Liver (tissue), 9 donors: ENCODE measurements around the gene RALB. TPM values are rescaled to one million over a fixed set of nuclear protein-coding genes. Genes with fewer than 3 reads are reported as not detected.

Source experiments
- DNase-seq: peaks from one replicate; pipeline ENCODE4 v3.0.0-alpha.2; 2017; ENCODE audit warnings: low spot score
- H3K27ac ChIP-seq, 2 donors: one replicate each; pipeline ENCODE4 v1.7.0; 2013; ENCODE audit warnings: inconsistent platforms in 2 of 2, low read length in 2 of 2, control low read depth in 1 of 2, low read depth in 1 of 2, mild to moderate bottlenecking in 1 of 2
- H3K27me3 ChIP-seq, 4 donors: one replicate each; pipeline versions ENCODE4 v1.6.1 to v1.7.0; 2013; ENCODE audit warnings: low read length in 3 of 4, inconsistent platforms in 1 of 4, mild to moderate bottlenecking in 1 of 4, moderate library complexity in 1 of 4; ENCODE audit not compliant: control insufficient read depth in 4 of 4, insufficient read depth in 4 of 4
- H3K36me3 ChIP-seq, 4 donors: one replicate each; pipeline versions ENCODE4 v1.6.1 to v1.7.0; 2013; ENCODE audit warnings: low read length in 3 of 4, mild to moderate bottlenecking in 3 of 4, low read depth in 1 of 4, moderate library complexity in 1 of 4; ENCODE audit not compliant: control insufficient read depth in 4 of 4, insufficient read depth in 3 of 4
- H3K4me1 ChIP-seq, 4 donors: one replicate each; pipeline versions ENCODE4 v1.6.1 to v1.7.0; 2013; ENCODE audit warnings: low read length in 3 of 4, mild to moderate bottlenecking in 3 of 4, moderate library complexity in 1 of 4; ENCODE audit not compliant: control insufficient read depth in 4 of 4, insufficient read depth in 4 of 4
- H3K4me3 ChIP-seq, 3 donors: one replicate each; pipeline versions ENCODE4 v1.6.1 to v1.7.0; 2013; ENCODE audit warnings: low read length in 3 of 3, control low read depth in 1 of 3, low read depth in 1 of 3, mild to moderate bottlenecking in 1 of 3
- H3K9ac ChIP-seq, 2 donors: one replicate each; pipeline ENCODE4 v1.7.0; 2013; ENCODE audit warnings: low read length in 2 of 2, mild to moderate bottlenecking in 2 of 2, moderate library complexity in 2 of 2, control low read depth in 1 of 2, low read depth in 1 of 2
- H3K9me3 ChIP-seq, 4 donors: one replicate each; pipeline versions ENCODE4 v1.6.1 to v1.7.0; 2013; ENCODE audit warnings: low read length in 3 of 4; ENCODE audit not compliant: control insufficient read depth in 4 of 4
- EGR1 ChIP-seq, 2 donors: IDR thresholded peaks; 2 replicates each; pipeline ENCODE4 v1.6.1; 2016 to 2018; ENCODE audit warnings: antibody characterized with exemption in 2 of 2, low read depth in 2 of 2
- FOXA1 ChIP-seq: IDR thresholded peaks from 2 replicates; pipeline ENCODE4 v1.6.1; 2016; ENCODE audit warnings: antibody characterized with exemption
- FOXA2 ChIP-seq: IDR thresholded peaks from 2 replicates; pipeline ENCODE4 v1.6.1; 2016; ENCODE audit warnings: antibody characterized with exemption
- GABPA ChIP-seq, 2 donors: IDR thresholded peaks in 1 of 2; conservative IDR thresholded peaks in 1 of 2; 2 replicates each; pipeline ENCODE4 v1.6.1; 2016; ENCODE audit warnings: antibody characterized with exemption in 2 of 2, mild to moderate bottlenecking in 1 of 2, moderate library complexity in 1 of 2
- HNF4A ChIP-seq, 2 donors: conservative IDR thresholded peaks; 2 replicates each; pipeline ENCODE4 v1.6.1; 2016; ENCODE audit warnings: antibody characterized with exemption in 2 of 2, mild to moderate bottlenecking in 2 of 2
- HNF4G ChIP-seq: IDR thresholded peaks from 2 replicates; pipeline ENCODE4 v1.6.1; 2016; ENCODE audit warnings: antibody characterized with exemption
- NR2F2 ChIP-seq: IDR thresholded peaks from 2 replicates; pipeline ENCODE4 v1.6.1; 2016; ENCODE audit warnings: antibody characterized with exemption
- REST ChIP-seq: IDR thresholded peaks from 2 replicates; pipeline ENCODE4 v1.6.1; 2016; ENCODE audit warnings: antibody characterized with exemption, mild to moderate bottlenecking
- RXRA ChIP-seq, 2 donors: IDR thresholded peaks; 2 replicates each; pipeline ENCODE4 v1.6.1; 2017 to 2018; ENCODE audit warnings: antibody characterized with exemption in 2 of 2, mild to moderate bottlenecking in 1 of 2
- SP1 ChIP-seq: IDR thresholded peaks from 2 replicates; pipeline ENCODE4 v1.6.1; 2018; ENCODE audit warnings: antibody characterized with exemption, mild to moderate bottlenecking
- TAF1 ChIP-seq: conservative IDR thresholded peaks from 2 replicates; pipeline ENCODE4 v1.6.1; 2016; ENCODE audit warnings: antibody characterized with exemption, mild to moderate bottlenecking
- YY1 ChIP-seq: IDR thresholded peaks from 2 replicates; pipeline ENCODE4 v1.6.1; 2016; ENCODE audit warnings: antibody characterized with exemption, mild to moderate bottlenecking
- ZBTB33 ChIP-seq: IDR thresholded peaks from 2 replicates; pipeline ENCODE4 v1.6.1; 2016; ENCODE audit warnings: antibody characterized with exemption
- WGBS: extraction: QIAGEN DNeasy Blood & Tissue Kit; methylation state at CpG from one replicate; pipeline ENCODE4 v1.1.7; 2013; 5-methylcytosine and 5-hydroxymethylcytosine counted together
- polyA plus RNA-seq, 2 donors: library from polyadenylated mRNA; stranded (reverse) in 1 of 2; unstranded in 1 of 2; fragments of 200-250 nt in 1 of 2; fragments of >200 nt in 1 of 2; fragmentation: Nextera tagmentation in 1 of 2; extraction: Ambion mirVana in 1 of 2; gene quantifications; one replicate each; pipeline versions ENCODE4 v1.2.1 to v1.2.3, GENCODE V29; 2013 to 2015
- total RNA-seq, 2 donors: library from RNA; depleted of rRNA; stranded (reverse); fragments of >200 nt; gene quantifications; one replicate each; pipeline ENCODE4 v1.2.3, GENCODE V29; 2014
- TF ChIP-seq, protein P1 (sequence below): IDR thresholded peaks from 2 replicates; pipeline ENCODE4 v1.6.1; 2016; ENCODE audit warnings: antibody characterized with exemption
- donor health status: healthy.
- donor health status: healthy.
- donor health status: healthy.
- donor health status: healthy.
- donor health status: healthy.

Gene RALB
- total and polyA plus RNA-seq, 4 donors, result 11.1 to 26.4 (median 20.1) TPM

GRCh38 chr2:120316071-120316470 is 63.4 kb downstream of the RALB start:
- Histone ChIP-seq H3K4me3 (no peak overlapping the region), H3K4me1 (peaks cover 0 to 15% (median 10%) of the 10 kb centered on the region in 4 donors), H3K27me3 (no peaks in the 10 kb centered on the region), H3K9ac (no peak overlapping the region), H3K27ac (no peak overlapping the region), H3K36me3 (no peaks in the 10 kb centered on the region), H3K9me3 (no peaks in the 10 kb centered on the region)
- TF ChIP-seq TAF1, result no peak
- no peak for TF ChIP-seq FOXA2
- no peak for DNase-seq
- 93% methylated on average over 5 of the region's 5 CpGs for WGBS

DNA sequence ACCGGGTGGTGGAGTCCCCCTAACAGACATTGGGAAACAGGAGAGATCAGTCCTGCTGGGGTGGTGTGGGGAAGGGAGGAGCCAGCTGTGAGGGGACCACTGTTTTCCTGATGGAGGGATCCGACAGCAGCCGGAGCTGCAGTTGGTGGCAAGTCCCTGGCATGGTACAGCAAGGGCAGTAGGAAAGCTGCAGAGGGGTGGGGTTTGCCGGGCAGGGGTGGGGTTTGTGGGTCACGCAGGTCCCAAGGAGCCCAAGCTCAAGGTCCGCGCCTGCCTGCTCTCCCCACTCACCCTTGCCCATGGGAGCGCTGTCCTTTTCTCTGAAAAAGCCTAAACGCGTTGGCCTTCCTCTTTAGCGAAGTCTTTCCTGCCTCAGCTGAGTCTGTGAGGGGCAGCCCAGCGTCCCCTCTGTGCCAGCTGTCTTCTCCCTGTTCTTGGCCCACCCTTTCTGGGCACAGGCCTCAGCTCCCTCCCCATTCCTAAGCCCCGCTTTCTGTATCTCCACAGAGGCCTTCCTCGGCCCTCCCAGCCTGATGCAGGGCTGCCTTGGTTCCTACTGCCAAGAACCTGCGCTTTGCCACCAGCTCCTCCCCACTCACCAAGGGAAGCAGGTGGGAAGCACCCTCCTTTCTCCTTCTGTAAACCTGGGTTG is 64.0 kb downstream of the RALB start:
- Histone ChIP-seq H3K36me3 (no peaks in the 10 kb centered on the region), H3K4me3 (no peak overlapping the region), H3K27ac (no peak overlapping the region), H3K9me3 (no peaks in the 10 kb centered on the region), H3K9ac (no peak overlapping the region), H3K27me3 (no peaks in the 10 kb centered on the region), H3K4me1 (peaks cover 0 to 15% (median 10%) of the 10 kb centered on the region in 4 donors)
- TF ChIP-seq RXRA (IDR thresholded peaks at IDR 0.05) (no peak), HNF4G (no peak), REST (no peak), YY1 (no peak), HNF4A (conservative IDR thresholded peaks at IDR 0.05) (no peak), FOXA1 (no peak), FOXA2 (no peak), SP1 (no peak), NR2F2 (no peak)
- WGBS, result 93% methylated on average over 15 of the region's 15 CpGs
- DNase-seq, result no peak

- peaks cover 0 to 15% (median 10%) of the 10 kb centered on the region in 4 donors for H3K4me1 ChIP-seq
- no peaks in the 10 kb centered on the region for H3K36me3 ChIP-seq
- no peak overlapping the region for H3K27ac ChIP-seq
- TF ChIP-seq RXRA (IDR thresholded peaks at IDR 0.05), result no peak
- no peak for TF ChIP-seq ZBTB33
- no peak for TF ChIP-seq REST
- TF ChIP-seq NR2F2, result no peak
- no peak for TF ChIP-seq HNF4A (conservative IDR thresholded peaks at IDR 0.05)
- TF ChIP-seq EGR1 (IDR thresholded peaks at IDR 0.05; ENCODE audit: low read depth in 2 of 2), result no peak
- TF ChIP-seq GABPA (IDR thresholded peaks at IDR 0.05 in 1 of 2, conservative IDR thresholded peaks at IDR 0.05 in 1 of 2), result no peak
- TF ChIP-seq, protein P1, sequence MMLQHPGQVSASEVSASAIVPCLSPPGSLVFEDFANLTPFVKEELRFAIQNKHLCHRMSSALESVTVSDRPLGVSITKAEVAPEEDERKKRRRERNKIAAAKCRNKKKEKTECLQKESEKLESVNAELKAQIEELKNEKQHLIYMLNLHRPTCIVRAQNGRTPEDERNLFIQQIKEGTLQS, result no peak
- H3K9ac ChIP-seq, result no peak overlapping the region
- H3K27me3 ChIP-seq, result no peaks in the 10 kb centered on the region
- no peaks in the 10 kb centered on the region for H3K9me3 ChIP-seq
- no peak for DNase-seq
- no peak overlapping the region for H3K4me3 ChIP-seq
Measured at GRCh38 chr2:120317180-120317533, 64.5 kb downstream of the RALB start.
